ENCODE data around the gene PLEKHG3.

PLEKHG3 gene

DNA sequence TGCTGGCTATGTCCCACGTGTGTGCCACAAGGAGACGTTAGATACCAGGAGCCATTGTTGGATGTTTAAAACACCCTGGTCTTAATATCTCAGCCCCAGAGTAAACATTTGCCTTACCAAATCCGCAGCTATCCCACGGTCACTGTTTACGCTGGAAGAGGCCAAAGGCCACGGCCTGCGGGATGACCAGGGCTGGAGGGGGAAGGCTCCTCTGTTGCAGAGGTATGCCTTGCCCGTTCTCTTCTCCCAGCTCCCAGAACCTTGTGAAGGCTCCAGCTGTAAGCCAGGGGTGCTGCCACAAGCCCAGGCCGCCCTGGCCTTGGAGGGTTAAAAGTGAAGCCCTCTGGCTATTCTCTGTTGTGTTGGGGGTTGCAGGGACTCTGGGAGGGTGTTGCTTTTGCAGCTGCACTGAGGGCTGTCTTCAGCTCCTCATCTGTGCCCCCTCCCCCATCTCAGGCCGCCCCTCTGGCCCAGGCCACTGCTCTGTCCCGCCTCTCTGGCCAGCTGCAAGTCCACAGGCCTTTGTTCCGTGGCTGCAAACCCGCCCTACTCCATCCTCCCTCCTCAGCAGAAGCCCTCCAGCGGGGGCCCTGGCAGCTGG, 2.5 kb downstream of the PLEKHG3 start:
- peak in 13 of 14 donors; percentile 12 to 84 (median 68) for DNase-seq

GRCh38 chr14:64707661-64708060, 3.4 kb downstream of the PLEKHG3 start:
- DNase-seq, result no peak

DNA sequence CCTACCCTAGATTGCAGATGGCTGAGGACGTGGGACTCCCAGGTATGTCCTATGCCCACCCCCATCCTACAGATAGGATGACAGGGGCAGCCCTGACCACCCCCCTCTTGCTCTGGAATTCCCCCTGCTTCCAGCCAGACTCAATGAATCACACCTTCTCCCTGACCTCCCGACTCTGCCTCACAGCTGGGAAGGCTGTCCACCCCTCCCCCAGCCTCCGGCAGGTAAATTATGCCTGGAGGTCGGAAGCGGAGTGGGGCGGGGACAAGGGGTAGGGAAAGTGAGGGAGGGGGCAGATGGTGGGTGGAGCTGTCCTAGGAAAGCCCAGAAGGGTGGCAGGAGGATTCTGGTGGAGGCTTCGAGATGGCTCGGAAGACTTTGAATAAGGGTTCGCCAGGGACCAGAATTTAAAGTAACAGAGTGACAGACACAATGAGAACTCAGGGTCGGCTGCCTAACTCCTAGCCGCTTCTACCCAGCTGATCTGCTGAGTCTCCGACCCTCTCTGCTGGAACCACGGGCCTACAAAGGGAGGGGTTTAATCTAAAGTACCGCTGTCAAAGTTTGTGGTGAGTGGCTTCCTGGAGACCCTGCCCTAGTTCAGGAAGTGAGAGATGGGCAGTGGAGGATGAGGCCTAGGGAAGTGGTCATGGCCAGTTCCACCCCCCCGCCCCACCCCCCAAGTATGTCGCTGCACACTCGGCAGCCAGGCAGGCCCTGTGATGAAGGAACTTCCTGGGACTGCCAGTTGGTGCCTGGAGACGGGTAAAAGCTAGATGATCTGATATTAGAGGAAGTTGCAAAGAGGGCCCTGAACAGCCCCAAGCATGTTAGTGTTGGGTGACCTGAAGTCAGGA, 4.2 kb downstream of the PLEKHG3 start:
- peak in 10 of 14 donors; percentile 29 to 80 (median 50) for DNase-seq

- no peak for DNase-seq
Measured at GRCh38 chr14:64709126-64709525, 4.9 kb downstream of the PLEKHG3 start.

DNA sequence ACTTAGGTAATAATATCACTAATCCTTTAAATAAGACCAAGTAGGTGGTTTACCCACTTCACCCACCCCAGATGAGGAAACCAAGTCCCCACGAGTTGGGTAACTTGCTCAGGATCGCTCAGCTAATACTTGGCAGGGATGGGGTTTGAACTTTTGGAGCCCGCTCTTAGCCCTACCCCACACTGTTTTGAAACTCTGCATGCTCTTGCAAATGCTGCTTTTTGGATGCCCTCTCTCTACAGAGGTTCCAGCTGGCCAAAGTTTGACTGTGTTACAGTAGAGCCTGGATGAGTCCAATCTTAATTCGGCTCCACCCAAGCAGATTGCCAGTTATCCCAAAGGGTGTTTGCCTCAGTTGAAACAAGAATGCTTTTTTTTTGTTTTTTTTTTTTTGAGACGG, 6.8 kb downstream of the PLEKHG3 start:
- DNase-seq, result no peak

DNA sequence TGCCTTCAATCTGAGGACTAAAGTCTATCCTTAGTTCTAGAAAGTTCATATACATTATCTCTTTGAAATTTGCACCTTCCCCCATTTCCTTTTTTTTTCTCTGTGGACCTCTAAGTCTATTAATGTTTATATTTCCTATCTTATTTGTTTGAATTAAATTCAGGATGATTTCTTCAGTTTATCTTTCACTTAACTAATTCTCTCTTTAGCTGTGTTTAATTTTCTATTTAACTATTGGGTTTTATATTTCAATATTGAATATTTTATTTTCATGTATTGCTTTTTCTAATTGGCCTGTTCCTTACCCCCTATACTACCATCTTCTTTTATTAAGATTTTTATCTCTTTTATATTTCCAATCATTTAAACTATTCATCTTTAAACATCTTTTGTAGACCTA, 9.5 kb downstream of the PLEKHG3 start:
- no peak for DNase-seq

- DNase-seq, result no peak
Measured at GRCh38 chr14:64714432-64715025, 10.3 kb downstream of the PLEKHG3 start.

DNA sequence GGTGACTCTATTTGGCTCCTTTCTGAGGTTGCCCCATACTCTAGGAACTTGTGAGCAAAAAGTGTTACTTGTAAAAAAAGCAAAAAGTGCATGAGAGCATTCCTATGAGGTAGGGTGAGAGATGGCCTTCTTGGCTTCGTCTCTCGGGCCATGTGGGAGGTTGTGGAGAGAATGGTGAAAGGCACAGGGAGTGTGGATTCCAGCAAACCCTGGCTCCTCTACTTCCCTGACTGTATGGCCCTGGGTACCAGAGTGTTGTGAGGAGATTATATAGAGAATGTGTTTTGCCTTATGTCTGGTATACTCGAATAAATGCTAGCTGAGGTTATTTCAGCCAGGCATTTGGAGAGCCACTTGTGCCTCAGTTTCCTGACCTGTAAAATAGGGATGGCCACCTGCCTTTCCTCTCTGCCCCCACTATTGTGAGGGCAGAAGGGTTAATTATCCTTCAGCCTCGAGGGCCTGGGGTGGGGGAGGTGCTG, 11.0 kb downstream of the PLEKHG3 start:
- DNase-seq, result peak in 1 of 14 donors; percentile 75

DNA sequence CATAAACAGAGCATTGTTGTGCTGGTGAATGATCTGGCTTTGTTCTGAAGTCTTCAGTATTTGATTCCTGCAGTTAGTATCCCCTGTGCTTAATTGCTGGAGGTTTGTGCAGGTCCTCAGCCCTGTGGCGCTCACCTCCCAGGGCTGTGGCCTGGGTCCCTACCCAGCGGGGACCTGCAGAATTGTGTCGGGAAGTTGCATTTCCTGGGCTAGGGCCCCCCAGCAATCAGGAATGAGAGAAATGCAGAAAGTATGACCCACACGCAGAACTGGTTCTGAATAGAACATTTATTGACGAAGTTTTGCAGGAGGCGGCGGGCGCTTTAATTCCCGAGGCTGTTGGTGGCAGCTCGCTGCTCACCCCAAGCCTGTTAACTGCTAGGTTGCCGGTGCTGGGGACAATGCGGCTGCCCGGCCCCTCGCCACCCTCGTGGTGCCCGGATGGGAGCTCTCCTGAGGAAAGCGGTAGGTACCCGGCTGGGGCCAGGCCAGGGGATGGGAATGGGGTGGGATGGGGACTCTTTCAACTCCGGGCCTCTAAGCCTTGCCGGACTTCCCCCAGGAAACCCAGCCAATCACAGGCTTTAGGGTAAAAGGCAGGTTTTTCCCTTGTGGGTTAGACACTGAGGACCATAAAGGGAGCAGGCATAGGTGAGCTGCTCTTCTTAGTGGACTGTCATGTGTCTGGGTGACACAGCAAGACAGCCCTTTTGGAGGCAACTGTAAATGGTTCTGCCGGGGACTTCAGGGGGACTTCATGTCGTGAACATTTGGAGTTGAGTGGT, 11.6 kb downstream of the PLEKHG3 start:
- DNase-seq, result peak in 10 of 14 donors; percentile 37 to 75 (median 56)

- peak in 8 of 14 donors; percentile 22 to 78 (median 35) for DNase-seq
Measured at GRCh38 chr14:64717870-64718269, 13.6 kb downstream of the PLEKHG3 start.

GRCh38 chr14:64718762-64719161, 14.5 kb downstream of the PLEKHG3 start:
- no peak for DNase-seq

- DNase-seq, result no peak
Measured at GRCh38 chr14:64719601-64720000, 15.4 kb downstream of the PLEKHG3 start.

DNA sequence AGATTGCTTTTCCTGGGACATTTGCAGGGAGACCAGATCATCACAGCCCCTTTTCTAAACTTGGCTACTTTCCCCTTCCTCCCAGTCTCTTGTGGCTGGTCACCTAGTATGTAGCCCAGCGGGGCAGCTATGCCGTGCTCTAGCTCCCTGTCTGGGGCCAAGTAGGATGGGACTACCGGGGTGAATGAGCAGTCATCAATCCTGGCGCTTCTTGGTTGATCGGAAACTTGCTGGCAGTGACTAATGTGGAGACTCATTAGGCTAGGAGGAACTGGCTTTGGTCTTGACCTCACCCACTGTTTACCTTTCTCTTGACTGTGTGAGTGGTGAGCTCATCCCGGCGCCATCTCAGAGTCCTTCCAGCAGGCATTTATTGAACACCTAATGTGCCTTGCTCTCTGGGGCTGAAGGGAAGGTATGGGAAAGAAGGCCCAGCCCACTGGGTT, 15.9 kb downstream of the PLEKHG3 start:
- peak in 1 of 14 donors; percentile 39 for DNase-seq

GRCh38 chr14:64721391-64721791, 17.2 kb downstream of the PLEKHG3 start:
- peak in 4 of 14 donors; percentile 30 to 65 (median 40) for DNase-seq

GRCh38 chr14:64721899-64722298, 17.7 kb downstream of the PLEKHG3 start:
- DNase-seq, result no peak

DNA sequence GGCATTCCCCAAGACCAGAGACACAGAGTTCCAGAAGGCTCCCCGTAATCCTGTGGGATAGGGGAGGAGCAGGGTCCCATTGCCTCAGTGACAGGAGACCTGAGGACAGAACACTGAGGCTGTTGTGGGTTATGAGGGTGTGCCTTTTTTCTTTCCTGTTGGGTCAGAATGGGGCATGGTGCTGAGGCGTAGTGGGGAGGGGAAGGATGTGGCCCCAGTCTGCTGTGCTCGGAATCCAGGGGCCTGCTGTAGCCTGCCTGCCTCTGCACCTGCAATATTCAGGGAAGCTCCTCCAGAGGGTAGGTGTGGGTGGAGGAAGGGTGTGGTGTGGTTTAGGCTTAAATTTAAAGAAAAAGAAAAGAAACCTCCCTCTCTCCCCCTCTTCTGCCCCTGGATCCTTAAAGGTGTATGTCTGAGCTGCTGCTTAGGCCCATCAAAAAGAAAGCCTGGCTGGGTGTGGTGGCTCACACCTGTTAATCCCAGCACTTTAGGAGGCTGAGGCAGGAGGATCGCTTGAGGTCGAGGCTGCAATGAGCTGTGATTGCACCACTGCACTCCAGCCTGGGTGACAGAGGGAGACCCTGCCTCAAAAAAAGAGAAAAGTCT, 18.7 kb downstream of the PLEKHG3 start:
- DNase-seq, result no peak

- DNase-seq, result peak in 5 of 14 donors; percentile 15 to 37 (median 23)
Measured at GRCh38 chr14:64723691-64724577, 19.7 kb downstream of the PLEKHG3 start.

GRCh38 chr14:64724578-64724930, 20.3 kb downstream of the PLEKHG3 start:
- DNase-seq, result no peak

- DNase-seq, result no peak
Measured at GRCh38 chr14:64725261-64725815, 21.1 kb downstream of the PLEKHG3 start.

GRCh38 chr14:64725879-64726584, 21.8 kb downstream of the PLEKHG3 start:
- no peak for DNase-seq
